PC-3 (cell line): Measurements from ENCODE around the gene CD248. TPM values are rescaled to one million over a fixed set of nuclear protein-coding genes. Genes with fewer than 3 reads are reported as not detected.

ENCODE experiments used
- ATAC-seq: fragments of 200-7000 bp; cut with Tn5 transposase; 2 replicates; pipeline ENCODE4 v1.9.1; 2020; ENCODE audit warnings: mild to moderate bottlenecking, moderate library complexity
- BruUV-seq: library from RNA; stranded (reverse); fragments of 400-500 nt; replicated peaks from 2 replicates; lab custom pipeline; 2021; lab: Mats Ljungman, UMichigan
- CTCF ChIA-PET: fragments of 300-600 bp; sonication (Branson Sonifier 250); formaldehyde crosslinking; loops from one replicate; lab custom pipeline; 2022; ENCODE audit warnings: antibody characterized with exemption; lab: Charles Lee
- POLR2A ChIA-PET: fragments of 300-600 bp; sonication (Branson Sonifier 250); formaldehyde crosslinking; loops from one replicate; lab custom pipeline; 2022; ENCODE audit warnings: antibody characterized with exemption; ENCODE audit not compliant: unreplicated experiment; lab: Charles Lee
- DNase-seq: peaks from one replicate; pipeline ENCODE4 v3.0.0-alpha.2; 2015
- H2AFZ ChIP-seq: fragments of 300-600 bp; sonication (generic); 2 replicates; pipeline ENCODE4 v1.6.0; 2016; ENCODE audit warnings: antibody characterized with exemption, low read length
- H3F3A ChIP-seq: fragments of 300-600 bp; sonication (generic); one replicate; pipeline ENCODE4 v1.6.0; 2017; ENCODE audit warnings: antibody characterized with exemption, low read length, control low read depth, mild to moderate bottlenecking; ENCODE audit not compliant: unreplicated experiment
- H3K27ac ChIP-seq: fragments of 300-600 bp; sonication (generic); 2 replicates; pipeline ENCODE4 v1.5.1; 2016; ENCODE audit warnings: mild to moderate bottlenecking, low read length
- H3K27me3 ChIP-seq: fragments of 300-600 bp; sonication (generic); 2 replicates; pipeline ENCODE4 v1.6.1; 2016; ENCODE audit warnings: low read length, mixed read lengths
- H3K36me3 ChIP-seq: fragments of 300-600 bp; sonication (generic); 2 replicates; pipeline ENCODE4 v1.6.1; 2016; ENCODE audit warnings: low read depth, mixed run types, low read length, mixed read lengths
- H3K4me1 ChIP-seq: fragments of 300-600 bp; sonication (generic); 2 replicates; pipeline ENCODE4 v1.5.1; 2016; ENCODE audit warnings: low read length; ENCODE audit not compliant: insufficient read depth
- H3K4me2 ChIP-seq: fragments of 300-600 bp; sonication (generic); 2 replicates; pipeline ENCODE4 v1.6.0; 2016; ENCODE audit warnings: low read length
- H3K4me3 ChIP-seq: fragments of 300-600 bp; sonication (generic); 2 replicates; pipeline ENCODE4 v1.5.1; 2016; ENCODE audit warnings: mild to moderate bottlenecking, low read length, mixed read lengths
- H3K79me2 ChIP-seq: fragments of 300-600 bp; sonication (generic); 2 replicates; pipeline ENCODE4 v1.6.1; 2017; ENCODE audit warnings: low read length, mixed read lengths
- H3K9ac ChIP-seq: fragments of 300-600 bp; sonication (generic); 2 replicates; pipeline ENCODE4 v1.6.0; 2016; ENCODE audit warnings: mild to moderate bottlenecking, low read length
- H3K9me2 ChIP-seq: fragments of 300-600 bp; sonication (generic); replicated peaks from 2 replicates; pipeline ENCODE4 v1.6.1; 2016; ENCODE audit warnings: mixed run types, low read length, mixed read lengths
- H3K9me3 ChIP-seq: fragments of 300-600 bp; sonication (generic); 2 replicates; pipeline ENCODE4 v1.6.1; 2016; ENCODE audit warnings: low read length, mixed read lengths
- H4K20me1 ChIP-seq: fragments of 300-600 bp; sonication (generic); 2 replicates; pipeline ENCODE4 v1.6.1; 2016; ENCODE audit warnings: low read length, mixed read lengths
- CTCF ChIP-seq: fragments of 300-600 bp; sonication (generic); conservative IDR thresholded peaks from 2 replicates; pipeline ENCODE4 v1.5.1; 2017; ENCODE audit warnings: antibody characterized with exemption, low read depth, mild to moderate bottlenecking, low read length
- EZH2 ChIP-seq: fragments of 300-600 bp; sonication (generic); IDR thresholded peaks from one replicate; pipeline ENCODE4 v1.6.1; 2017; ENCODE audit warnings: antibody characterized with exemption, mild to moderate bottlenecking, low read length; ENCODE audit not compliant: unreplicated experiment
- EZH2phosphoT487 ChIP-seq: fragments of 300-600 bp; sonication (generic); IDR thresholded peaks from 2 replicates; pipeline ENCODE4 v1.6.1; 2018; ENCODE audit warnings: mild to moderate bottlenecking, antibody characterized with exemption, low read length, borderline replicate concordance
- intact Hi-C: fragments of 100-400 bp; cut with micrococcal nuclease; formaldehyde crosslinking; loops from 2 replicates; pipeline ENCODE4 v1.9.0; 2023
- total RNA-seq: library from RNA; depleted of rRNA; stranded (reverse); fragments of >200 nt; gene quantifications from 2 replicates; pipeline ENCODE4 v1.2.3, GENCODE V29; 2014

The CD248 gene
- total RNA-seq, 1 experiment from 2014 or later: not detected

- Histone ChIP-seq H3K4me3 (no peak overlapping the region), H3K4me2 (no peak overlapping the region), H3K9me2 (no peaks in the 10 kb centered on the region), H3K4me1 (peaks cover 5% of the 10 kb centered on the region), H3K27ac (no peak overlapping the region), H3K27me3 (no peaks in the 10 kb centered on the region), H4K20me1 (no peaks in the 10 kb centered on the region), H3K9me3 (no peaks in the 10 kb centered on the region), H3K9ac (no peak overlapping the region), H3F3A (no peaks in the 10 kb centered on the region), H3K79me2 (no peaks in the 10 kb centered on the region), H3K36me3 (no peaks in the 10 kb centered on the region), H2AFZ (no peak overlapping the region)
- ATAC-seq: no peak
- BruUV-seq: no TSS peak
- POLR2A ChIA-PET: no interaction called here
- CTCF ChIA-PET: no interaction called here
- TF ChIP-seq CTCF: no peak
- no peak for TF ChIP-seq EZH2phosphoT487
- no peak for TF ChIP-seq EZH2
- DNase-seq: no peak
- intact Hi-C loops: no loop called here
Measured at GRCh38 chr11:66310324-66310723, 6.5 kb downstream of the CD248 start.

- TF ChIP-seq CTCF (no peak), EZH2phosphoT487 (no peak), EZH2 (no peak)
- no peaks in the 10 kb centered on the region for H3K27me3 ChIP-seq
- no TSS peak for BruUV-seq
- ATAC-seq (no peak), DNase-seq (no peak)
- H3F3A ChIP-seq: no peaks in the 10 kb centered on the region
- POLR2A ChIA-PET: no interaction called here
- H4K20me1 ChIP-seq: no peaks in the 10 kb centered on the region
- H3K9me3 ChIP-seq: no peaks in the 10 kb centered on the region
- no peaks in the 10 kb centered on the region for H3K36me3 ChIP-seq
- H3K4me2 ChIP-seq: no peak overlapping the region
- H3K27ac ChIP-seq: no peak overlapping the region
- H3K9ac ChIP-seq: no peak overlapping the region
- no peak overlapping the region for H2AFZ ChIP-seq
- no peaks in the 10 kb centered on the region for H3K79me2 ChIP-seq
- intact Hi-C loops: no loop called here
- peaks cover 5% of the 10 kb centered on the region for H3K4me1 ChIP-seq
- H3K9me2 ChIP-seq: no peaks in the 10 kb centered on the region
- H3K4me3 ChIP-seq: no peak overlapping the region
- CTCF ChIA-PET: no interaction called here
Measured at GRCh38 chr11:66309475-66309874, 7.4 kb downstream of the CD248 start.

- ATAC-seq (no peak), DNase-seq (no peak)
- Histone ChIP-seq H3K4me3 (no peak overlapping the region), H3K27ac (no peak overlapping the region), H3K9me3 (no peaks in the 10 kb centered on the region), H3K36me3 (no peaks in the 10 kb centered on the region), H3K27me3 (no peaks in the 10 kb centered on the region), H4K20me1 (no peaks in the 10 kb centered on the region), H3K9me2 (no peaks in the 10 kb centered on the region), H3K79me2 (no peaks in the 10 kb centered on the region), H3K4me1 (no peaks in the 10 kb centered on the region), H3K9ac (no peak overlapping the region), H2AFZ (no peak overlapping the region), H3F3A (no peaks in the 10 kb centered on the region), H3K4me2 (no peak overlapping the region)
- ChIA-PET CTCF (no interaction called here), POLR2A (no interaction called here)
- intact Hi-C loops: no loop called here
- no TSS peak for BruUV-seq
- no peak for TF ChIP-seq EZH2phosphoT487
- no peak for TF ChIP-seq CTCF
Measured at GRCh38 chr11:66302656-66303055, 14.2 kb downstream of the CD248 start.
